CD4-positive, alpha-beta T cell treated with Interleukin-6 for 4 hours (primary cell): ENCODE data around the gene VTI1B.

ENCODE experiments used
- DNase-seq: peaks from one replicate; pipeline ENCODE4 v3.0.0-alpha.2; 2020; ENCODE audit warnings: mixed read lengths

Gene VTI1B

GRCh38 chr14:67675219-67675582, 769 bp upstream of the VTI1B start:
- no peak for DNase-seq

GRCh38 chr14:67674139-67674479, 323 bp downstream of the VTI1B start:
- peak; percentile 62 for DNase-seq

DNA sequence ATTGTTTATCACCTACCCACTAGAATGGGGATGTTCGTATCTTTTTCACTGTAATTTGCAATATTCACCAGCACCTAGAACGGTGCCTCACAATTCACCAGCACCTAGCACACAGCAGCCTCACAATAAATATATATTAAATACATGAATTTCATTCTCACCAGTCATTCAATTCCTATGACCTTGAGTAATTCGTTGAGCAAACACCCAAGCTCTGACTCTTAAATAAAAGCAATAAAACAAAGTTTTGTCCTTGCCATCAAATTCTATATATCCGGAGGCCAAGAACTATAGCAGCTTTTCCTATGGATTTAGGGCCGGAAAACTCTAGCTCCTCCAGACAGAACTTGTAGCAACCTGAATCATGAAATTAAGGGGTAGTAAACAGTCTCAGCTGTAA, 981 bp downstream of the VTI1B start:
- no peak for DNase-seq

DNA sequence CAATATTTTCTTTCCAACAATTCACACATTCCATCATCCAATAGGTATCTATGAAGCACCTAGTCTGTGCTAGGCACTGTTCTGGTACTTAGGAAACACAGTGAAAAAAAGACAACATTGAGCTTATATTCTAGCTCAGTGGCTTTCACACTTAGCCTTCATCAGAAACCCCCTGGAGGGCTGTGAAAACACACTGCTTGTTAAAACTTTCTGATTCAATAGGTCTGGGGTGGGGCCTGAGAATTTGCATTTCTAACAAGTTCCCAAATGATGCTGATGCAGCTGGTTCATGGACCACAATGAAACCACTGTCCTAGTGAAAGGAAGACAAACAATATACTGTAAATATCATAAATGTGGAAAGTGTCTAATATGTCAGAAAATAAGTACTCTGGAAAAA, 5.9 kb downstream of the VTI1B start:
- no peak for DNase-seq

DNA sequence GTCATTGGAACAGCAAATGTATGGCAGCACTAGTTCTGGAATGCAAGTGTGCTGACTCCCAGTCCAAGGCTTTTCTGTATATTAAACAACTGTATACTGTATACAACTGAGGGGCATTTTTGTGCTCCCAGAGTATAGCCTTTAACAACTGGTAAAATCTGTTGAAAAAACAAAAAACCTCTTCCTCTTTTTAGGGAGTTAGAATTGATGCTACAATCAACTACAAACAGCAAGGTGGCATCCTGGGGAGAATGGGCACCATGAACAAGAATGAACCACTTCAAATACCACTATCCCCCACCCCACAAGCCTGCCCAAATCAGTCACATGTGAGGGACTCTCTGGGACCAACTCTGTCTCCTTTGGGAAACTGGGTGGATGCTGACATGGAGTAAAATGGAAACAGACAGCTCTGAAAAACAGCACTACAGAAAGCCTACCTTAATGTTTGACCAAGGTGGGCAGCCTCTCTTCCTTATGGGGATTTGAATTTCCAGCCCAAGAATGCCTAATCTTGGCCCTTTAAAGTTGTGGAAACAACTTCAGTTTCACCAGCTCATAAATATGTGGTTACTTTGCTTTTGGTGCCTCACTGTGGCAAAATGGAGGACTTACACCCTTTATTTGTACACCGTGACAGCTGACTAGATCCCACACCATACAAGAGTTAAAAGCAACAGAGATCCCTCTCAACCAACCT, 7.5 kb downstream of the VTI1B start:
- peak; percentile 40 for DNase-seq

DNA sequence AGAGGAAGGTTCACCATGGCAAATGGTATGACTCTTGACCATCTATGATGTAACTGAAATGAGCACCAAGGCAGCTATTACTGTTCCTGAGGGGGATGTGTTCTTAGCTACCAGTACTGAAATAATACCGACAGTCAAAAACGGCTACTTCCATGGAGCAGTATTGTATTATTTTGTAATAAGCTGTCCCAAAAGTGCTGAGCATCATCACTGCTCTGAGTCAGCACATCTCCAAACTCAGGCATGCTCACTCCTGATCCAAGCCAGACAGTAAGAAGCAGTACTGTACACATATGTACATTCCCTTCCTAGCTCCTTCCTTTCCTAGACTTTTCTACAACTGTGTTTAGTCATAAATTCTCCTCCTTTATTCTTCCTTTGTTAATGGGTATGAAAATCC, 8.6 kb downstream of the VTI1B start:
- no peak for DNase-seq

- no peak for DNase-seq
Observed at GRCh38 chr14:67663633-67664032, 10.8 kb downstream of the VTI1B start.

- no peak for DNase-seq
Observed at GRCh38 chr14:67653651-67654280, 20.7 kb downstream of the VTI1B start.

GRCh38 chr14:67652189-67652588, 22.2 kb downstream of the VTI1B start:
- DNase-seq: no peak

DNA sequence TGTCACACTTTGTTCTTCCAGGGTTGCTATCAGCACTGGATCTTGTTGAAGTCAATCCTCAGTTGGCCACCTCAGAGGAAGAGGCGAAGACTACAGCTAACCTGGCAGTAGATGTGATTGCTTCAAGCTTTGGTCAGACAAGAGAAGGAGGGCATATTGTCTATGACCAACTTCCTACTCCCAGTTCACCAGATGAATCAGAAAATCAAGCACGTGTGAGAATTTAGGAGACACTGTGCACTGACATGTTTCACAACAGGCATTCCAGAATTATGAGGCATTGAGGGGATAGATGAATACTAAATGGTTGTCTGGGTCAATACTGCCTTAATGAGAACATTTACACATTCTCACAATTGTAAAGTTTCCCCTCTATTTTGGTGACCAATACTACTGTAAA, 23.7 kb downstream of the VTI1B start:
- no peak for DNase-seq

- DNase-seq: no peak
Observed at GRCh38 chr14:67650151-67650550, 24.3 kb downstream of the VTI1B start.

GRCh38 chr14:67646131-67646530, 28.3 kb downstream of the VTI1B start:
- DNase-seq: no peak

GRCh38 chr14:67645414-67645813, 29.0 kb downstream of the VTI1B start:
- DNase-seq: no peak

DNA sequence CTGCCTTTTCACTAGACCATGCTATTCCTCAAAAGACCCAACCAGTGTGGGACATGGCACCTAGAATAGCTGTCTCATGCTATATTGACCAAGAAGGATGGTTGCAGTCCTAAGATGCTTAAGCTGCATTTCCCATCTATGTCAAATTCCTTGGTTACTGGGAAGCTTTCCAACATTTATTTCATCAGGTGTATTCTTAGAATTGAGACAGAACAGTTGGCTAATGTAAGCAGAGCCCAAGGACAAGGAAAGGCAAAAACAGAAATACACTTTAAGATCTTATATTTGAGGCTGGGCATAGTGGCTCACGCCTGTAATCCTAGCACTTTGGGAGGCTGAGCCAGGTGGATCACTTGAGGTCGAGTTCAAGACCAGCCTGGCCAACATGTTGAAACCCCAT, 30.0 kb downstream of the VTI1B start:
- no peak for DNase-seq

DNA sequence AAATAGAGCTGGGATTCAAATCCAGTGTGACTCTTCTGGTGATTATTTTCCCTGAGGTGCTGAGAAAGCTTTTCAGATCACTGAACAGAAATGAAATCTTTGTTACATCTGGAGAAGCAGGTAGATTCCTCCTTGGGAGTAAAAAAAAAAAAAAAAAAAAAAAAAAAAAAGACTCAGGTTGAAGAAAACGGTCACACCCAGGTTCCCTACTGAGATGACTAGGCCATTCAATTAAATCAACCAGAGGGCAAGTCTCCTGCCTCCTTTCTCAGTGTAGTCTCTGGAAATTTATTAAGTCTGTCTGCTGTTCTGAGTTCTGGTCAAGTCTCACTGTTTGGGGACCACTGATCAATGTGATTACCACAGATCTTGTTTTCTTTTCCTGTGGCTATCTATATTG, 30.7 kb downstream of the VTI1B start:
- DNase-seq: no peak

DNA sequence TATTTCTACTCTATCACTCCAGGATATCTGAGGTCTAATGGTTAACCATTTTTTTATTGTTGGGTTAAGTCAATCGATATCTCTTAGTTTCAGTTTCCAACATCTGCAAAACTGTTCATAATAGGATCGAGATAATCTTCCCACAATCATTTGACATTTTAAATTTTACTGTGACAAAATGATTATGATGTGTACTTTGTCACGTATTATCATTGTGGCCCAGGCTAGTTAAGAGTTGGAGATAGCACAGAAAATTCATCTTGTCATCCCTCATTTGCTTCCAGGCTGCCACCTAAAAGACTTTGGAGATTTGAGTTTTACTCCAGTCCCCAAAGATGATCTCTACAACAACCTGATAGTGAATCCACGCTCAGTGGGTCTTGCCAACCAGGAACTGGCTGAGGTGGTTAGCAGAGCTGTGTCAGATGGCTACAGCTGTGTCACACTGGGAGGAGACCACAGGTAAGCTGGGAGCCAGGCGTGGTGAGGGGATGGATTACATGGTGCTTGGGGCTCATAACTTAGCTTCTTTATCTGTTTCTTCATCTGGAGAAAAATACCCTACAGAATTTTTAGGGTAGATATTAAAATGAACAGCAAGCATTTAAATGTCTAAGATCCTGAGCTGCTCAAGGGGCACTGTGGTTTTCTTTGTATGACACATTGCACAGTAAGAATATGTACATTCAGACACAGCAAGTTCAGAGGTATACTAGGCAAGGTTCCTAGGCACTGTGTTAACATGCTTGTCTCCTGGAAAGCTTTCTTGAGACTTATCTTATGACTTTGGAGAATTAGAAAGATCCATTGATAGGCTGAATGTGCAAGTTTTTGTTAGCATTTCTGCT, 32.3 kb downstream of the VTI1B start:
- no peak for DNase-seq

DNA sequence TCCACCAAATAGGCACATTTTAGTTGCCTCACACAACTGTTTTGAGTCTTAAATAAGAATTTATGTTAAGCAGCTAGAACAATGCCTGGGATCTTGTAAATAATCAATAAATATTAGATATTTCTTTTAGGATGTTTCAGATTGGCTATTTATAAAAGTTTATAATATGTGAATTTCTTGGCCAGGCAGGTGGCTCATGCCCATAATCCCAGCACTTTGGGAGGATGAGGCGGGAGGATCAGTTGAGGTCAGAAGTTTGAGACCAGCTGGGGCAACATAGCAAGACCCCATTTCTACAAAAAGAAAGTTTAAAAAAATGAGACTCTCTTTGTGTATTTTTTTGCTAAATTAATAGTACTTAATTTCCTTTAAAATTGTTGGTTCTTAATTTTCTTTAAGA, 33.0 kb downstream of the VTI1B start:
- no peak for DNase-seq

DNA sequence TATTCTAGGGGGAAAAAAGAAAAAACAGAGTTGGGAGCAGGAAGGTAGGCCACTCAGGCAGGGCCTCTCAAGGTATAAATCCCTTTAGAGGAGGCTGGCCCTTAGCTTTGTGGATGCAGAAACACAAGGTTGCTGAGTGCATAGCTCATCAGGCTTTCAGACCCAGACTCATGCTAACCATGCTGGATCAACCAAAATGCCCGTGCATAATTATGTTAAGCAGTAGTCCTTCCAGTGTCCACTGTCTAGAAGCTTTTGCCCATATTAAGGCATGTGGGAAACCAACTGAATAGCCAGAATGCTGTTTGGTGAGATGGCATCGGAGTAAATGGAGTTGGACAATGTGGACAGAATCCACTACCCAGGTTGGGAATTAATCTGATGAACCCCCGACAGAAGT, 35.8 kb downstream of the VTI1B start:
- no peak for DNase-seq

GRCh38 chr14:67636361-67636919, 38.0 kb downstream of the VTI1B start:
- DNase-seq: no peak

DNA sequence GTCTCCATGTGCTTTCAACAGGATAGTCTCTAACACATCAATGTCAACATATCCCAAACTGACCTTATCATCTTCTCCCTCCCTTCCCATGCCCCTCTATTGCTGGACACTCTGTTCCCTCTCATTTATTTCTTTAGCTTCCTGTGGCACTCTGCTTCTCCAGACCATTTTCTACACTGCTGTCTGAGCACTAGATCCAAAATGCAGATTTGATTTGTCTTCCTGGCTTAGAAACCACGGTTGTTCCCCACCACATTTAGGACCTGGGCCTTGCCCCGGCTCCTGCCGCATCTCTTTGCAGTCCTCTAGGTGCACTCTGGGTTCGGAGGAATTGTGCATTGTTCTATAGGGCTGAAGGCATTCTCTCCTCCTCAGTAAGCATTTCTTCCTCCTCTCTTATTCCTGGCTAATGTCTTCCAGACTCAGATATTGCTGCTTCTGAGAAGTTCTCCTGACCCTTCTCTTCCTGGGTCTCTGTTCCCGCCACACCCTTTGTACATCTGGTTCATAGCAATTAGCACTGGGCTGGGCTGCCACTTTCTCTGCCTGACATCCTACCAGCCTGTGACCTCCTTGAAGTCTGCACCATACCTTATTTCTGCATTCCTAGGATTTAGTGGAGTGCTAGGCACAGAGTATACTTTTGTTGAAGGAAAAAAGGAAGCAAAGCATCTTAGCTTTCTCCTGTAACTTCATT, 40.8 kb downstream of the VTI1B start:
- no peak for DNase-seq

- DNase-seq: no peak
Observed at GRCh38 chr14:67630938-67631337, 43.5 kb downstream of the VTI1B start.

- DNase-seq: no peak
Observed at GRCh38 chr14:67630186-67630585, 44.2 kb downstream of the VTI1B start.

DNA sequence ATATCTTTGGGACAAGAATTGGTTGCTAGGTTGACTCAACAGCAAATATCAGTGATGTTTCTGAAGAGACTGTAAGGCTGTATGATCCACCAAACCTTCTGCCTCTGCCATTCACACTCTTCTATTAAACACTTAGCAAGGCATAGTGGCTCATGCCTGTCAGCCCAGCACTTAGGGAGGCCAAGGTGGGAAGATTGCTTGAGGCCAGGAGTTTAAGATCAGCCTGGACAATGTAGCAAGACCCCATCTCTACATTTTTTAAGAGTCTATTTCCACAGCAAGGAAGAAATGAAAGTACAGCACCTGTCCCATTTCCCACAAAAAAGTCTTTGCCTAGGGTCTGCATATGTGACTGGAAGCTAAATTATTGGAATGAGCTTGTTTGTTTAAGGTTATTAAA, 46.9 kb downstream of the VTI1B start:
- no peak for DNase-seq
